ENCODE data around the gene RPS18.
"Not testable (repeated sequence)": the region's sequence is repeated elsewhere in the genome, so short reads cannot be mapped to it uniquely, and the experiment has no call there.

RPS18 gene

GRCh38 chr6:33272275-33273128 is 627 bp downstream of the RPS18 start:
- in situ Hi-C loops (cut with MboI; ENCODE audit: low sequenced_read_pairs): no loop called here

GRCh38 chr6:33273129-33273923 is 1.5 kb downstream of the RPS18 start:
- in situ Hi-C loops (cut with MboI; ENCODE audit: low sequenced_read_pairs): no loop called here

GRCh38 chr6:33273924-33274902 is 2.3 kb downstream of the RPS18 start:
- in situ Hi-C loops (cut with MboI; ENCODE audit: low sequenced_read_pairs): no loop called here

- in situ Hi-C loops (cut with MboI; ENCODE audit: low sequenced_read_pairs): not testable (repeated sequence)
These were observed 4.1 kb downstream of the RPS18 start for GRCh38 chr6:33275795-33276580.

- in situ Hi-C loops (cut with MboI; ENCODE audit: low sequenced_read_pairs): no loop called here
These were observed 4.6 kb downstream of the RPS18 start for GRCh38 chr6:33276581-33276863.

- in situ Hi-C loops (cut with MboI; ENCODE audit: low sequenced_read_pairs): no loop called here
These were observed 5.2 kb downstream of the RPS18 start, which contains the start of gene B3GALT4 for GRCh38 chr6:33276864-33277662. Gene B3GALT4 (plus strand): TSS chr6:33277123. CDS start chr6:33277420, 297 bp downstream.

GRCh38 chr6:33277663-33278391 is 6.0 kb downstream of the RPS18 start:
- in situ Hi-C loops (cut with MboI; ENCODE audit: low sequenced_read_pairs): no loop called here

GRCh38 chr6:33278392-33278741 is 6.5 kb downstream of the RPS18 start:
- in situ Hi-C loops (cut with MboI; ENCODE audit: low sequenced_read_pairs): no loop called here

- in situ Hi-C loops (cut with MboI; ENCODE audit: low sequenced_read_pairs): no loop called here
These were observed 6.9 kb downstream of the RPS18 start for GRCh38 chr6:33278810-33279209.

- in situ Hi-C loops (cut with MboI; ENCODE audit: low sequenced_read_pairs): no loop called here
These were observed 7.4 kb downstream of the RPS18 start for GRCh38 chr6:33279257-33279695.

GRCh38 chr6:33279971-33280511 is 8.2 kb downstream of the RPS18 start:
- in situ Hi-C loops (cut with MboI; ENCODE audit: low sequenced_read_pairs): no loop called here

- in situ Hi-C loops (cut with MboI; ENCODE audit: low sequenced_read_pairs): no loop called here
These were observed 8.7 kb downstream of the RPS18 start for GRCh38 chr6:33280539-33280938.

GRCh38 chr6:33285214-33285613 is 13.3 kb downstream of the RPS18 start:
- in situ Hi-C loops (cut with MboI; ENCODE audit: low sequenced_read_pairs): not testable (repeated sequence)

- in situ Hi-C loops (cut with MboI; ENCODE audit: low sequenced_read_pairs): no loop called here
These were observed 15.4 kb downstream of the RPS18 start for GRCh38 chr6:33286946-33287914.

- in situ Hi-C loops (cut with MboI; ENCODE audit: low sequenced_read_pairs): no loop called here
These were observed 16.5 kb downstream of the RPS18 start for GRCh38 chr6:33288141-33288920.

All from HL-60/S4 (cell line).